Measurements from ENCODE around the gene MCC.

MCC gene

DNA sequence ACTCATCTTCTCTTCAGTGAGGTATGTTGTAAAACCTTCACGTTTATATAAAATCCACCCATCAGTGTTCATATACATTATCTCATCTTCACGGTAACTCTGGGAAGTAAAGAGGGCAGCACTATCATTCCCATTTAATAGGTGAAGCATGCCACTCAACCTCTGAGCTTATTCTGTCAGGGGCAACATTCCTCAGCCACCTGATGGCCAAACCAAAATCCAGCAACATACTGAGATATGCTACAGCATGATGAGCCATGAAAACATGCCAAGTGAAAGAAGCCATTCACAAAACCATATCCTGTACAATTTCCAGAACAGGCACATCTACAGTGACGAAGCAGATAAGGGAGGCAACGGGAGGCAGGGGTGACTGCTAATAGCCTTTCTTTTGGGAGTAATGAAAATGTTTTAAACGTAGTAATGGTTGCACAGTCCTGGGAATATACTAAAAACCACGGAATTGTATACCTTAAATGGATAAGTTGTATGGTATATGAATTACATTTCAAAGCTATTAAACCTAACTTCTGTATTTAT lies 220.8 kb downstream of the MCC start:
- DNase-seq: no peak

DNA sequence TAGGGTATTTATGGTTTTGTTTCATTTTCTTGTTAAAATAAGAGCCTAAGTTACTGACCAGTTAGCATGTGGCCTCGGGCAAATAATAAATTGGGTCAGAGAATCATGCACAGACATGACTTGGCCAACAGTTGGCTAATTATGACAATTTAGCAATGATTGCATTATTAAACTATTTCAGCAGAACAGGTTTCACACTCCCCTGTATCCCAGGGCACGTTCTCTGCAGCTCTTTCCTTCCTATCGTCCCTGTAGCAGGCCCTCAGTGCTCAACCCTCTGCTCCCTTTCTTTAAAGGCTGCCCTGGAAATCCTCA lies 221.4 kb downstream of the MCC start:
- DNase-seq: no peak

DNA sequence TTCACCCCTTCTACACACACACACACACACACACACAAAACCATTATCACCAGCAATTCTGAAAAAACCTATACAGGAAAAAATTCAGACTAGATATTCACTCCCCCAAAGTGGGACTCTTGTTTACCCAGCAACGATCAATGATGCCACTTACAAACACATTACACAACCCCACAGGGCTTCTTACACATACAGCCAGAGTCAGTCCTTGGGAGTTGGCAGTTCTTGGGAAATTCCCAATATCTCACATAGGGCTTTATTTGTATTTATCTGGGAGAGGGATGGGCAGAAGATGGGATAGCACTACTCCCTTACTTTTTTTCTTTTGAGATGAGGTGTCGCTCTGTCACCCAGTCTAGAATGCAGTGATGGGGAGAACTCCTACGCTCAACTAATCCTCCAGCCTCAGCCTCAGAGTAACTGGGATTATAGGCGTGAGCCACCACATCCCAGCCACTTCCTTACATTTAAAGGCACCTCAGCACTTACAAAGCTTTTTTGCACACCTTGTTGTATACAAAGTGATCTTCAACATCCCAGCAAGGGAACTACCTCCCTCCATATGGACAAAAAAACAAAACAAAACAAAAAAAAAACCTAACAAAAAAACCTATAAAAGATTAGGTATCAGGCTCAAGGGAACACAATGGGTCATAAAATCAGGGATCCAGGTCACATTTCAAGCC lies 221.9 kb downstream of the MCC start:
- no peak for DNase-seq

DNA sequence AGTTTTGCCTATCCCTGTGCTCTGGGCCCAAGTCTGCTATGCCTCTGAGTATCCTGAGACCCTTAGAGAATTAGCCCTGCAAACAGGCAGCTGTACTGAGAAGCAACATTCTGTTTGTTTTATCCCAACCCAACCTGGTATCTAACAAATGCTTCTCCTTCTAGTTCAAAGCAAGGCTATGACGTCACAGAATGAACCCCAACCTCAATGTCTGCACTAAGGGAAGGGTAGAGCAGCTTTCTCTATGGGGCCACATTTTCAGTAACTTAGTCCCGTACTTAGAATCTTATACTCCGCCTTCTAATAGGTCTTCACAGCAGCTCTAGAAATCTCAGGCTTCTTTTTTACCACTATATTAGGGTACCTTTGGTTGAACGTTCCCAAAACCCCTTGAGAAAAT lies 223.1 kb downstream of the MCC start:
- DNase-seq: no peak

DNA sequence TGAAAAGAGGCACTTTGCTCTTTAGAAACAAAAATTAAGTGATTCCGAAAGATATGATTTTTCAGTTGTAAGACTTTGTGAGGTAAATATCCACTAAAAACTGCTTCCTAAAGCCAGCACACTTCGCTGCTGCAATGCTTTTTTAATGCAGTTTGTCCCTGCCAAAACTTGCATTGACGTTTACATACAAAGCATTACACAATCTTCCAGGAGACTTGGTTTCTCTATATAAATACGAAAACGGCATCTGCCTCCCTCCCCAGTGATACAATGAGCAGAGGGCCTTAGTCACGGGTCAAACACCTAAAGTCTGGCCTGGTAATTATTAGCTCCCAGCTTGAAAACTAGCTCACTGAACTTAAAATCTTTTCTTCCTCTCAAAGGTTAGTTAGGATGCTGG lies 224.2 kb downstream of the MCC start:
- no peak for DNase-seq

DNA sequence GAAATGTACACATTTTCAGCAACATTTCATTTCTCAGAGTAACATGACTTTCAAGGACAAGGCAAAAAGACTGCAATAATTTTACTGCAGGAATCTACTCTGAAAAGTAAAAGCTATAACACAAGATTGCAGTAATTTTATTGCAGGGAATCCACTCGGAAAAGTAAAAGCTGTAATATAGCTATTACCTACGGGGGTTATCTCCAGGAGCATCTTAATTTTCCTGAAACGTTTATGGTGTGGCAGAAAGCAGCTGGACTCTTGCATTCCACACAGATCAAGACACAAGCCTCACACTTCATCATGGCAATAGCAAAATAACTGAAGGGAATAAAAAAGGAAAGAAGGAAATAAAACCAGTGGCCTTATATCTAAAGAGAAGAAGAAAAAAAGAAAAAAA lies 224.7 kb downstream of the MCC start:
- DNase-seq: no peak

DNA sequence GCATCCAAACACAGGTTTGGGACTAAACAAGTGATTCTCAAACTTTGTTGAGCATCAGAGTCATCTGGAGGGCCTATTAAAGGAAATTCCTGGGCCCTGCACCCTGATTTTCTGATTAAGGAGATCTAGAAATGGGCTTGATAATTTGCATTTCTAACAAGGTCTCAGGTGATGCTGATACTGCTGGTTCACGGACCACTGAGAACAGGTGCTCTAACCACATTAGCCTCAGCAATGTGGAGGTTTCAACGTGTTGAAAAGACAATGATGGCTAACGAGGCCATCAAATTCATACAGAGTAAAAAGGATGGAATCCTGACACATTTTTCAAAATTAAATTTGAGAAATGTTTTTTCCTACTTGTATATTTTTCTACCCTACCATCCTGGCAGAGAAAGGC lies 225.6 kb downstream of the MCC start:
- no peak for DNase-seq

DNA sequence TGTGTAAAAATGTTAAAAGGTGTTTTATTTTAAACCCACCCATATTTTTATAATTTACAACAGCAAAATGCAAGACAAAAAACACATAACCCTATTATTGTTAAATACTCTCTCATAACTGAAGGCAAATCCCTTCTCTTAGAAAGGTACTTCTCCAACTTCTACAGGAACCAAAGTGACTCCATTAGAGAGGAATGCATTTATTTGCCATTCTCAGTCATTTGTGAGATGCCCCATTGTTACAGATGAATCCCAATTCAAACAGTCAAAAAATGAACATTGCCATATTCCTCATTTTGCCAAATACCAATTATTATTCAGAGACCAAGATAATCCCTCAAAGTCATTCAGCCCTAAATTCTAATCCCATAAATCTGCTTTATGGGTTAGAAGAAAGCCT lies 229.2 kb downstream of the MCC start:
- no peak for DNase-seq

DNA sequence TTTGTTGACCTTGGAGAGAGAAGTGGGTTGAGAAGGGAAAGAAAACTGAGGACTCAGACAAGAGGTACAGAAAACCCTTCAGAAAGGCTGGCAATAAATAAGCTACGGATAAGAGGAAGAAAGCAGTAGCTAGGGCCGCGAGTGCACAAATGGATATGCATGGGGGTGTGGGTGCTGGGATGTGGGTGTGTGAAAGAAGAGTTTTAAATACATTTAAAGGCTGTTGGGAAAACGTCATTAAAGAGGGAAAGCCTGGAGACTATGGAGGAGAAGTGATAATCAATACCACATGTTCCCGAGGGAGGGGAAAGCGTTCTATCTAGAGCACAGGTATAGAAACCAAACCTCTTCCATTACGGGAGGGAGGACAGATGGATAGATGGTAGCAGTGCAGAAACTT lies 230.7 kb downstream of the MCC start:
- no peak for DNase-seq

DNA sequence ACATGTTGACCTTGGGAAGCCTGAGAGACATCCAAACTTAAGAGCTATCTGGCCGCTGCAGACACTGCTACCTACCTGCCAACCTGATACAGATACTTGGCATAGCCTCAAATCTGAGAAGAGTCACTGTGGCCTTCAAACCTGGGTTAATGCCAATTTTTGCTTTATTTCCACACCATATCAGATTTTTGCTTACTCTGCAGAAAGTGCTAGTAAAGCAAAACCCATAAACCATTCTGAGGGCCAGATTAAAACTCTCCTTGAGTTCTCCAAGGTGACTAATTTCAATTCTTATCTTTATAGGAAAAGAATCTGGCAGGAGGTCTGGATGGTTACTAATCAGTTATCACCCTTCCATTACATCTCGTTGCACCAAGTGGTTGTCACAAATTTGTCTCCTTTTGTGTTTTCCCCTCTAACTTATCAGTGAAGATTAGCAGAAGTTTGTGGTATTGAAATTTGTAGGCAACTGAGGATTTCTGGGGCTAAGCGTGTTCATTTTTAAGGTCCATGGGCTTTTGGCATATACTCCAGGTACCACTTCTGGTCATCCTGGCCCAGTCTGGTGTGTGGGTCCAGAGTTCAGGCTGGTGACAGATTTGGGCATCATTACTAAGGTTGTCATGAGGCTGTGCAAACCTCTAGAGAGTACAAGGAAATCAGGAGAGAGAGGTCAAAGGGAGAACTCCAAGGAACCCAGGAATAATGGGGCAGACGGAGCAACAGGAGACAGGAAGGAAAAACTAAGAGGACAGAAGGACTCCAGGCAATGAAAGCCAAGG lies 231.4 kb downstream of the MCC start:
- DNase-seq: no peak

DNA sequence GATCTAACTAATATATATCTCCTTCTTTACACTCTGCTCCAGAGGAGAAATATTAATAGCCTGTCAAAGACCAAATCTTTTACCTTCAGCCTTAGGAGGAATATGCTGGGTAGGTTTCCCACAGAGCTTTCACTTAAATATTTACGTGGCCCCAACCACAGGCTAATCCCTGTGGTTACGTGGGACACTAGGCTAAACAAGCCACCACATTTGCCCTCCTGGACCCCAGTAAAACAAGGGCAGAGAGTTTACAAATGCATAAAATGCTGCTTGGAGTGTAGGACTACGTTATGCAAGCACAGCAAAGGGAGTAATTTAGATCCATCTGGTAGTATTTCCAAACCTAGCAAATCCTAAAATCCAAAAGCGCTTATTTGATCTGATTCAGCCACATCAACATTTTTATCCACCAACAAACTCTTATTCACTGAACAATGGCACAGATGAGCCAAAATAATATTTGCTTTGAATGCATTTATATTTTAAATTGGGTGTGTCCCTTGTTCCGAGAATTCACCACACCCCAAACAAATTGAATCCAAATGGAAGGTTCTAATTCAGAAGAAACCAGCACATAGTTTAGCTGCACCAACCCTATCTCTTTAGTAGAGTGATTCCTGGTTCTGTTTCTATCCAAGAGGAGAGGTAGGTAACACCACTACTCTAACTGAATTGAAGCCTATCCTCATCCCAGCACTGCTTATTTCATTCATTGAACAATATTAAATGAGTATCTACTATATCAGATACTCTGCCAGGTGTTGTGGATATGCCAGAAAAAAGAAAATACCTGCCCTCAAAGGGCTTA lies 232.5 kb downstream of the MCC start:
- no peak for DNase-seq

DNA sequence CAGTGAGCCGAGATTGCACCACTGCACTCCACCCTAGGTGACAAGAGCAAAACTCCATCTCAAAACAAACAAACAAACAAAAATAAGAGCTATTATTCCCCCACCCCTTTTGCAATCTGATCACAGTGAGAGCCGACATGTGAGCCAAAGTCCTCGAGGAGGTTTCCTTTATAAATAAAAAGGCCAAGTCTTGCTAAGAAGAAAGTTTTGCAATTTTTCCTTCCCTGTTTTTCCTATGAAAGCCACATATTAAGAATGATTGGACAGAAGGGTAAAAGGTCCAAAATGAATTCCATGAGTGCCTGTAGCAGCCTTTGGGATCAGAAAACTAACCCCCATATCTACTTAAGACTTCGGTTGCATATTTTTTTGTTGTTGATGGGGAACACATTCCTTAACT lies 233.1 kb downstream of the MCC start:
- DNase-seq: no peak

DNA sequence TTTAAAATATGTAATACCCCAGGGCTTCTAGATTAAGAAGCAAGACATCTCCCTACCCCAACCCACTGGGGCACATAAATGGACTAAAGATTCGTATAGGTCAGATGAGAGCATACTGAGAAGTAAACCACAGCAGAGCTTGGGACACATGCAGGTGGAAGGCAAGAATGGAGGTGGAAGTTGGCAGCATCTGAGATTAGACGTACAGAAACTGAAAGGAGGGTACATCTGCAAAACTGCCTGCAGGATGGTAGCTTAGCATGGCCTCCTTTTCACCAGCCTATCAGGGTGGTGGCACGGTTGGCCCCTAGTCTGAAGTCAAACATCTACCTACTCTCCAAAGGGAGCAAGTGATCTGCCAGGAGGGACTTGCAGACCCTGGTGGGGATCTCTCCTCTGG lies 235.2 kb downstream of the MCC start:
- no peak for DNase-seq

DNA sequence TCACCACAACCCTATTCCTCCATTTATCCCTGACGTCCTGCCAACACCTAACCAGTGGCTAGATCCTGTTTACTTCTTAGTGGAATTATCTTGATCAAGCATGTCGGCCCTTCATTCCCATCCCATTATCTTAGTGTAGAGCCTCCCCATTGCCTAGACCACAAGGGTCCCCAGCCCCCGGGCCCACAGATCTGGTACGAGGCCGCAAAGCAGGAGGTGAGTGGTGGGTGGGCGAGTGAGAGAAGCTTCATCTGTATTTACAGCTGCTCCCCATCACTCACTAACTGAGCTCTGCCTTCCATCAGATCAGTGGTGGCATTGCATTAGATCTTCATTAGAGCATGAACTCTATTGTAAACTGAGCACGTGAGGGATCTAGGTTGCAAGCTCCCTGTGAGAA lies 236.2 kb downstream of the MCC start:
- no peak for DNase-seq

DNA sequence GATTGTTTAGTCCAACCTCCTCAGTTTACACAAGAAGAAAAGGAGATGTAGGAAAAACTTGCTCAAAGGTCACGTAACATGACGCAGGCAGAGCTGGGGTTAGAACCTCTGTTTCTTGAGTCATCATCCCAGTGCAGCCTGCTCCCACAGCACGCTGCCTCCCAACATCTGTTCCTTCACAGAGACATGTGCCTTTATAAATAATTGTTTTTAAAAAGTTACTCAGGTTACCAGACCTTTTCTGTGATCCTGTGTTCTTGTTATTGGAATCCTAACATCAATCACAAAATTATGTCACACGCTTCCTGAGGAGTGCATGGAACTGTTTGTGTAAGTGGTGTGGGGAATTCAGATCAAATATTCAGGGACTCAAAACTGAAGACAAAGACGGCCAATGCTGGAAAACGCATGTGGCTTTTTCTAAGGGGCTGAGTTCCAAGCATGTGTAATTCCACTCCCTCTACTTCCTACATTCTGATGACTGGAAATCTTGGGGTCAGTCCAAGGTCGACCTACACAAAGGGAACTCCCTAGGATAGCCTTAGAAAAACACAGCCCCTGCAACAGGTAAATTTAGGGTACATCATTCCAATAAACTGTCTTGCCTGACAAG lies 237.8 kb downstream of the MCC start:
- no peak for DNase-seq

DNA sequence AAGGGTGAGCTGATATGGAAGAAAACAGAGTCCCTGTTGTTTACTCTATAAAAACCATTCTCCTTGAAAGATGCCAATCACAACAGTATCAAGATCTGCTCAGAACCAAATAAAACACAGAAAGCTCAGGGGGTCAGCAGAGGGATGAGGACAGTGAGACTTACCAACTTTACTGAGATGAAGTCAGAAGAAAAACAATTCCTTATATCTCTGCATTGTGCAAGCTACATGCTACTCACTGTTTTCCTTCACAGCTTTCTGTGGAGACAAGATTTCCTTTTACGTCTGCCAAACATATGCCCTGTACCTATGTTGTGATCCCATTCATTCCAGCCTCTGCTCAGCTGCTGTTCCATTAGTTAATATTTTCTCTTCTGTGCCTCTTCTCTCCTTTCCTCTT lies 239.0 kb downstream of the MCC start:
- DNase-seq: no peak

DNA sequence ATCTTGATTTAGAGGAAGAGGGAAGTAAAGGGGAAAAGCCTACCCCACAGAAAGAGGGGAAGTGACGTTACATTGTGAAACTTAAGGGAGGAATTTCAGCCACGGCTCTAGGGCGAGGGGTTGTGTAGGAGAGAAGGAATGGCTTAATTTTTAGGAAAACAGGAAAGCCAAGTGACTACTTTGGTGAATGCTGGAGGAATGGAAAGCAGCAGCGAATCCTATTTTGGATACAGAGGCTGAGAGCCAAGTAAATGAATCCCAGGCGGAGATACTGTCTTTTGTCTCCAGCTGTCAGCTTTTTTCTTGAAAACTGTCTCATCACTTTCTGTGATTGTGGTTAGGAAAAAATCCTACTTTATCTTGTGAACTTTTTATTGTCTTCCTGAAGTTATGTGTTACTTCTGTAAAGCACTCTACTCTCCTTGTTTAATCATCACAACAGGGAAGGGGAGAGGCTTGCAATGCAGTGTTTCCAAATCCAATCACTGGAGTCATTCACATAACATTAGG lies 241.8 kb downstream of the MCC start:
- no peak for DNase-seq

DNA sequence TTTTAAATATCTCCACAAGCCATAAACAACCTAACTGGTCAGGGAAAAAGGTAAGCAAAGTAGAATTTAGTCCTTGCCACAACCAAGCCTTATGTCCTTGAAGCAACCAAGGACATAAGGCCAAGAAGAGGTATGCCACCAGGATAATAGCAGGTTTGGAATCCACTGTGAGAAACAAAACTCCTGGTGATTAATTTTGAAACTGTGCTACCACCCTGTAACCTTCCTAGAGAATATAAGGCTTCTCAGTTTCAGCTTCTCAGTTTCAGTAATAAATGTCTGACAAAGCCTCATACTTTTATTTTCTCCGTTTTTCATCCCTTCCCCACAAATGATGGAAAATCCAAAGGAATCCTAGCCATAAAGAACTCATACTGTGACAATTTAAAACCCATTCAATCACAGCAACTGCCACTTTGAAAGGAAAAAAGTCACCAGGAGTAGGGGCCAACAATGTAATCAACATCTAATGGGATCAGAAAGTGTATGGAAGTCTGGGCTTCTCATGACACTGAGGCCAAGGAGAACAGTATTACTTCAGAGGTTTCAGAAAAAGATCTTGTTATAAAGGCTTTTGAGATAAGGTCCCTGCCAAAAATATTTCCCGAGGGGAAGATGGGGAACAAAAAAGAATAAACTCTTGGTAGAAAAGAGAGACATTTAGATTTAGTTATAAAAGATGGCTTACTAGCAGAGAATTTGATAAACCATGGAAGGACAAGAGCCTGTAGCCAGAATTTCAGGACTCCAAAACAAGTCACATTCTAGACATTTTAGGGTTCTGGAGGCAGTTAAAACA lies 242.6 kb downstream of the MCC start:
- DNase-seq: no peak

DNA sequence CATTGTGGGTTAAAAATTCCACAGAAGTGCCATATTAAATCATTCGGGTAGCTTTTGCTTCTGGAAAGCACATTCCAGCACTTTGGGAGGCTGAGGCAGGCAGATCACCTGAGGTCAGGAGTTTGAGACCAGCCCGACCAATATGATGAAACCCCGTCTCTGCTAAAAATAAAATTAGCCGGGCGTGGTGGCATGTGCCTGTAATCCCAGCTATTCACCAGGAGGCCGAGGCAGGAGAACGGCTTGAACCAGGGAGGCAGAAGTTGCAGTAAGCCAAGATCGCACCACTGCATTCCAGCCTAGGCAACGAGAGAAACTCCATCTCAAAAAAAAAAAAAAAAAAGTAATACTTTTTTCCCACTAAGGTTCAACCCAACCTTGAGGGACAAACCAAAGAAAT lies 243.3 kb downstream of the MCC start:
- no peak for DNase-seq

DNA sequence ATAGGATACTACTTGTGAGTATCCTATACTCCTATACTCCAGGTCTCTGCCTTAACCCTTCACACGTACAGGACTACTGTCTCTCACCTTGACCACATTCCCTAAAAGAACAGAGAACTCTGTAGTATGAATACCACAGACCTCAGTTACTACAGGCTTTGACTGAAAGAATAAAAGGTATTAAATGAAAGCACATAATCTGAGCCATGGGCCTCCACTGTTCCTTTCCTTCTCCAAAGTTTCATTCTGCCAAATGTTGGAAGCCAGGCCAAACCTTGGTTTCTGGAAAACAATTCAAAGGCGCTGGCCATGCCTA lies 244.9 kb downstream of the MCC start:
- no peak for DNase-seq

DNA sequence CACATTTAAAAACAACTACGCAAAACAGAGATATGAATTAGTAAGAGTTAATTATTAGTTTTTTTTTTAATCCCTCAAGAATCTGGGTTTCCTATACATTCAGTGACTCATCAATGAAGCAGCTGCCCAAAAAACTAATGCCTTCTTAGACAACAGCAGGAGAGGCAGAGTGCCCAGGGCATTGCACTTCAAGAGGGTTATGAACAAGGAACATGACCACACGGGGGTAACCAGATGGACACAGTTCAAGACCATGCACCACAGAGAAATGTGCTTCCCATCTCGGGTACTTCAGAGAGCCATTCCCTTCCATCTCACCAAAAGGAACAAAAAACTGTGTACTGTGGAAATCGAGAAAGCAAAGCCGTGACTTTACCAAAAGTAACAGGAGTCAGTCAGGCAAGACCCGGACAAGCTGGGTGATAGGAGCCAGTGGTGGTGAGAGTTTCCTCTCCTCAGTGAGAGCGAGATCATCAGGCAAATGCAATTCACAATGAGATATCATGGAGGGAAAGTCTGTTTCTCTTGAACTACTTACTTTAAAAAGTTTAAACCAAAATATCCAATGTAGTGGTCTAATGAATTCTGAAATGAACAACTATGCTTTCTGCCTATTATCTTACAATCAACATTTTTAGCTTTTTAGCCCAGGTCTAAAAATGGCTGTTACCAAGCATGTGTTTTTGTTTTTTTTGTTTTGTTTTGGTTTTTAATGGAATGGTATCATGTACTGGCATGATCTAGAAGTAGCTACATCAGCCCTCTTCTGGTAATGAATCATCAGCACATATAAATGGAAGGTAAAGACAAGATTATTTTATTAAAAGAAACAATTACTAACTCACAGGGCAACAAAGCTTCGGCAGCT lies 245.5 kb downstream of the MCC start:
- DNase-seq: no peak

Data from activated naive CD4-positive, alpha-beta T cell (primary cell).